Lower leg skin (tissue), 3 donors: ENCODE data around the gene RAPGEF1.

ENCODE experiments used
- POLR2A ChIP-seq, 2 donors: fragments of 450-650 bp; IDR thresholded peaks; one replicate each; pipeline ENCODE4 v1.6.1; 2016 to 2017; ENCODE audit warnings: antibody characterized with exemption in 2 of 2, mild to moderate bottlenecking in 1 of 2, moderate library complexity in 1 of 2
- TF ChIP-seq, protein P1 (sequence below), 3 donors: fragments of 450-650 bp; IDR thresholded peaks; one replicate each; pipeline ENCODE4 v1.5.1; 2016; ENCODE audit warnings: antibody characterized with exemption in 3 of 3, mild to moderate bottlenecking in 3 of 3, moderate library complexity in 2 of 3

DNA sequence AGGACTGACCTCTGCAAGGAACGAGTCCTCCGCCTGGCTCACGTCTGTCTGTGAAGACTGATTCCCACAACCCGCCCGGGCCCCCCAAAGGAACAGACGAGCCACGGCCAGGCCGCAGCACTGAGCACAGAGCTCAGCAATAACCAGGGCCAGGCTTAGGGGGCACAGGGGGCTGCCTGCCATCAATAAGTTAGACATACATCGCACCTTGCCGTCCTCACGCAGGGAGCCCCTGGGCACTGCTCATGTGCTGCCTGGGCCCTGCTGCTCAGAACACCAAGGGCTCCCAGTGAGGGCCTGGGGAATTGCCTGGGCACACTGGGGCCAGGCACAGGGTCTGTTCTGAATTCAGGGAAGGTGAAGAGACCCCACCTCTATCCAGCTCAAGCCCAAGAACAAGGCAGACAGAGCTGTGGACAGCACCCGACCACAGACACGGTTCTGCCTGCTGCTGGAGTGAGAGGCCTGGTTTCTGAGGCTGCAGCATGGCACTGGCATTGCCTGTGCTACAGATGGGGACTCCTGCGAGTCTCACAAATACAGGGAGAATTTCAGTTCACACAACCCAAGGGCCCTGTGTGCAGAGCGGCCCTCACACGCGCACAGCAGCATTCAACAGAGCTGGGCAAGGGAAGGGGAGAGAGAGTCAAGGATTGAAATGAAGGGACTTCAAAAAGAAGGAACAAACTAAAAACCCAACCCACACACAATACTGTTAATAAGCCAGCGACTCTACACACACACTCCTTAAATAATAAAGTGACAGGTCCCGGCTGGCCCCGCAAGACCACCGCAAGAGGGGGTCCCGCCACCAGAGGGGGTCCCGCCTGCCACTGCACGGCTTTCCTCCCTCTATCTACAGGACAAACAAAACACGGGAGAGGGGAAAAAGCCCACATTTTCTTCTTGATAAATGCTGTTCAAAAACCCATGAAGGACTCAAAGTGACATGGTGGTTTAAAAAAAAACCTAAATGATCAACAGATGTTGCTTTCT lies 162.6 kb downstream of the RAPGEF1 start:
- no peak for TF ChIP-seq POLR2A (IDR thresholded peaks at IDR 0.05)
- TF ChIP-seq, protein P1, sequence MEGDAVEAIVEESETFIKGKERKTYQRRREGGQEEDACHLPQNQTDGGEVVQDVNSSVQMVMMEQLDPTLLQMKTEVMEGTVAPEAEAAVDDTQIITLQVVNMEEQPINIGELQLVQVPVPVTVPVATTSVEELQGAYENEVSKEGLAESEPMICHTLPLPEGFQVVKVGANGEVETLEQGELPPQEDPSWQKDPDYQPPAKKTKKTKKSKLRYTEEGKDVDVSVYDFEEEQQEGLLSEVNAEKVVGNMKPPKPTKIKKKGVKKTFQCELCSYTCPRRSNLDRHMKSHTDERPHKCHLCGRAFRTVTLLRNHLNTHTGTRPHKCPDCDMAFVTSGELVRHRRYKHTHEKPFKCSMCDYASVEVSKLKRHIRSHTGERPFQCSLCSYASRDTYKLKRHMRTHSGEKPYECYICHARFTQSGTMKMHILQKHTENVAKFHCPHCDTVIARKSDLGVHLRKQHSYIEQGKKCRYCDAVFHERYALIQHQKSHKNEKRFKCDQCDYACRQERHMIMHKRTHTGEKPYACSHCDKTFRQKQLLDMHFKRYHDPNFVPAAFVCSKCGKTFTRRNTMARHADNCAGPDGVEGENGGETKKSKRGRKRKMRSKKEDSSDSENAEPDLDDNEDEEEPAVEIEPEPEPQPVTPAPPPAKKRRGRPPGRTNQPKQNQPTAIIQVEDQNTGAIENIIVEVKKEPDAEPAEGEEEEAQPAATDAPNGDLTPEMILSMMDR (IDR thresholded peaks at IDR 0.05): no peak
